Sigmoid colon (tissue), 4 donors: ENCODE data around the gene RDX.
"Not testable (repeated sequence)": the region's sequence is repeated elsewhere in the genome, so short reads cannot be mapped to it uniquely, and the experiment has no call there.

Source experiments
- EP300 ChIP-seq, 4 donors: sonication (generic); formaldehyde crosslinking; IDR thresholded peaks; one replicate each; pipeline ENCODE4 v1.6.1; 2017; ENCODE audit warnings: antibody characterized with exemption in 4 of 4
- POLR2A ChIP-seq, 2 donors: fragments of 450-650 bp; IDR thresholded peaks; one replicate each; pipeline ENCODE4 v1.6.1; 2016; ENCODE audit warnings: antibody characterized with exemption in 2 of 2, mild to moderate bottlenecking in 2 of 2, moderate library complexity in 2 of 2
- POLR2AphosphoS5 ChIP-seq, 4 donors: sonication (generic); formaldehyde crosslinking; IDR thresholded peaks; one replicate each; pipeline ENCODE4 v1.6.1; 2017; ENCODE audit warnings: antibody characterized with exemption in 4 of 4
- TF ChIP-seq, protein P1 (sequence below), 4 experiments: fragments of 450-650 bp in 3 of 4; fragments of 200-600 bp in 1 of 4; IDR thresholded peaks; one replicate each; pipeline ENCODE4 v1.5.1; 2016 to 2019; ENCODE audit warnings: antibody characterized with exemption in 4 of 4, mild to moderate bottlenecking in 3 of 4, moderate library complexity in 2 of 4

DNA sequence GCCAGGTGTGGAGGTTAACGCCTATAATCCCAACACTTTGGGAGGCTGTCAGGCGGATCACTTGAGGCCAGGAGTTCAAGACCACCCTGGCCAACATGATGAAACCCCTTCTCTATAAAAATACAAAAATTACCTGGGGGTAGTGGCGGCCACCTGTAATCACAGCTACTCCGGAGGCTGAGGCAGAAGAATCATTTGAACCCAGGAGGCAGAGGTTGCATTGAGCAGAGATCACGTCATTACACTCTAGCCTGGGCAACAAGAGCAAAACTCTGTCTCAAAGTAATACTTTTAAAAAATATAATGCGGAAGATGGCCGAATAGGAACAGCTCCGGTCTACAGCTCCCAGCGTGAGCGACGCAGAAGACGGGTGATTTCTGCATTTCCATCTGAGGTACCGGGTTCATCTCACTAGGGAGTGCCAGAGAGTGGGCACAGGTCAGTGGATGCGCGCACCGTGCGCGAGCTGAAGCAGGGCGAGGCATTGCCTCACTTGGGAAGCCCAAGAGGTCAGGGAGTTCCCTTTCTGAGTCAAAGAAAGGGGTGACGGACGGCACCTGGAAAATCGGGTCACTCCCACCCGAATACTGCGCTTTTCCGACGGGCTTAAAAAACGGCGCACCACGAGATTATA, 87.6 kb downstream of the RDX start:
- TF ChIP-seq, protein P1, sequence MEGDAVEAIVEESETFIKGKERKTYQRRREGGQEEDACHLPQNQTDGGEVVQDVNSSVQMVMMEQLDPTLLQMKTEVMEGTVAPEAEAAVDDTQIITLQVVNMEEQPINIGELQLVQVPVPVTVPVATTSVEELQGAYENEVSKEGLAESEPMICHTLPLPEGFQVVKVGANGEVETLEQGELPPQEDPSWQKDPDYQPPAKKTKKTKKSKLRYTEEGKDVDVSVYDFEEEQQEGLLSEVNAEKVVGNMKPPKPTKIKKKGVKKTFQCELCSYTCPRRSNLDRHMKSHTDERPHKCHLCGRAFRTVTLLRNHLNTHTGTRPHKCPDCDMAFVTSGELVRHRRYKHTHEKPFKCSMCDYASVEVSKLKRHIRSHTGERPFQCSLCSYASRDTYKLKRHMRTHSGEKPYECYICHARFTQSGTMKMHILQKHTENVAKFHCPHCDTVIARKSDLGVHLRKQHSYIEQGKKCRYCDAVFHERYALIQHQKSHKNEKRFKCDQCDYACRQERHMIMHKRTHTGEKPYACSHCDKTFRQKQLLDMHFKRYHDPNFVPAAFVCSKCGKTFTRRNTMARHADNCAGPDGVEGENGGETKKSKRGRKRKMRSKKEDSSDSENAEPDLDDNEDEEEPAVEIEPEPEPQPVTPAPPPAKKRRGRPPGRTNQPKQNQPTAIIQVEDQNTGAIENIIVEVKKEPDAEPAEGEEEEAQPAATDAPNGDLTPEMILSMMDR (IDR thresholded peaks at IDR 0.05): not testable (repeated sequence)
- not testable (repeated sequence) for TF ChIP-seq EP300, POLR2AphosphoS5, POLR2A (IDR thresholded peaks at IDR 0.05)
